NCI-H524 (cell line): Measurements from ENCODE around the gene APH1B.
A peak's percentile ranks its signal among the peaks of the same experiment; 100 is the strongest.
"Not testable (repeated sequence)": the region's sequence is repeated elsewhere in the genome, so short reads cannot be mapped to it uniquely, and the experiment has no call there.

ENCODE experiments used
- DNase-seq, 2 experiments: peaks; one replicate each; lab custom pipeline; 2025; lab: John Stamatoyannopoulos, UW

Gene APH1B

DNA sequence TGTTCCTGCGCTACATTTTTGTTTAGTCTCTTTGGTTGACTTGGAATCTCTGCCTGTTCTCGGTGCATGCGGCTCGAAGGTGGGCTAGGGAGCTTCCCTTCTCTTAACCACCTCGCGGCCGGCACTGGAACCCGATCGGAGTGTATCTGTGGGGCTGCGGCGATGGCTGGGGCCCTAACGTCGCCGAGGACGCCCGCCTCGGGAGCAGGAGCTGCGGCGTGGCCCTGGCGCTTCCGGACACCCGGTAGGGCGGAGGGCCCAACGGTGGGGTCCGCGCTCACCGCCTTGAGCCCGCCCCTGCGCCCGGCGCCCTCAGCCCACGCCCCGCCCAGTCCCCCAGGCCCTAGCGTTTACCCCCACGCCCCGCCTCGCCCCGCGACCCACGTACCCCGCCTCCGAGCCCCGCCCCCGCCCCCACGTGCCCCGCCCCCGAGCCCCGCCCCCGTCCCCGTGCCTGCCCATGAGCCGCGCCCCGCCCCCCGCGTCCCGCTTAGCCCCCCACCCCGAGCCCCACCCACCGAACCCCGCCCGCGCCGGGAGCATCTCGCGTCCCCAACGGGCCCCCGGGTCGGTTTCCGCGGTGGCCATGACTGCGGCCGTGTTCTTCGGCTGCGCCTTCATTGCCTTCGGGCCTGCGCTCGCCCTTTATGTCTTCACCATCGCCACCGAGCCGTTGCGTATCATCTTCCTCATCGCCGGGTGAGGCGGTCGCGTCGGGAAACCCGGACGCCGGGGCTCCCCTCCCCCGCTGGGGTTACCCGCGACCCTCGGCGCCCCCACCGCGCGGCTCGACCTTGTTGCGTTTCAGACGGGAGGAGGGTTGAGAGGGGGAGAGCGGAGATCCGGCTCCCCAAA lies at the start of gene APH1B:
TSS of gene APH1B (plus strand) at position 568 of the 855 bp plus-strand sequence. CDS start at position 587, 19 bp downstream.
- peak; percentile 77 to 80 for DNase-seq

DNA sequence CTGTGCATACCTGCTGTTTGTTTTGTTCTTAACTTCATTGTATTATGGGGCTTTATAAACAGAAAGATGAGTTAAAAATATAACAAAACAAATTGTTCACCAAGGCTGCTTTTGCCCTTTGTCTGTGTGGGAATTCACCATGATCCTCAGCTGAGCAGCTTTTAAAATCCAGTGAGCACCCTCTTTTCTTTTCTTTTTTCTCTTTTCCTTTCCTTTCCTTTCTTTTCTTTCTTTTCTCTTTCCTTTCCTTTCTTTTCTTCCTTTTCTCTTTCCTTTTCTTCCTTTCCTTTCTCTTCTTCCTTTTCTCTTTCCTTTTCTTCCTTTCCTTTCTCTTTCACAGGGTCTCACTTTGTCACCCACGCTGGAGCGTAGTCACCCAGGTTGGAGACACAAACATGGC lies 49.7 kb upstream of the APH1B start:
- DNase-seq: no peak

DNA sequence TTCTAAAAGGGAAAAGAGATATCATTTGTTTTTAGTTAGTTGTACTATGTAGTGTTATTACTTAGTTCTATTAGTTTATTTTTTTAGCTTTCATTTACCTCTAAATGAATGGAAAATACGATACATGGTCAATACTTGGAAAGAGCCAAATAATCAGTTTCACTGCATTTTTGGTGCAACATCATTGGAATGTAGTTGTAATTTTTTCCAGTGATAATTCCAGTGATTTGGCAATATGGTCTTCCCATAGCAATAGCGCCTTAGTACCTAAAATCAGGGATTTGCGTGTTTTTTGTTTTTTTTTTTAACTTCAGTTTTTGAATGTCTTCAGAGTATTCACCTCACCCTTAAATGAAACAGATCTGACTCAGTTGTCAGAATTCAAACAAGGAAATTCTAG lies 46.2 kb upstream of the APH1B start:
- no peak for DNase-seq

DNA sequence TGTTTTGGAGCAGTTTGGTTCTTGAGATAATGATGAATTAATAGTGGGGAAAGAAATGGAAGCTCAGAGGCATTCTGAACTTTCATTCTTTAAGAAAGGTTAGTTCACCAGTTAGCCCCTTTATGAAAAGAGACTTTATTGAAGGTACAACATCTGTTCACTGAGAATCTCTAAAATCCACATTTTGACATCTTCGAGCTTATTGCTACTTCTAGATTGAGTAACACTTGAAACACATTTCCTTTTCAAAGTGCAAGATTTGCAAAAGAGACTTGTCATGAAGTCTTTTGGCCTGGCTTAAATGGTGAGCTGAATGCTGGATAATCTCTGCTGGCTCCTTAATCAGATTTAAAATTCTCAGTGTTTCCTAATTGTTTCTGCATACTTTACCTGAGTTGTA lies 45.7 kb upstream of the APH1B start:
- peak in 1 of 2 experiments; percentile 21 for DNase-seq

DNA sequence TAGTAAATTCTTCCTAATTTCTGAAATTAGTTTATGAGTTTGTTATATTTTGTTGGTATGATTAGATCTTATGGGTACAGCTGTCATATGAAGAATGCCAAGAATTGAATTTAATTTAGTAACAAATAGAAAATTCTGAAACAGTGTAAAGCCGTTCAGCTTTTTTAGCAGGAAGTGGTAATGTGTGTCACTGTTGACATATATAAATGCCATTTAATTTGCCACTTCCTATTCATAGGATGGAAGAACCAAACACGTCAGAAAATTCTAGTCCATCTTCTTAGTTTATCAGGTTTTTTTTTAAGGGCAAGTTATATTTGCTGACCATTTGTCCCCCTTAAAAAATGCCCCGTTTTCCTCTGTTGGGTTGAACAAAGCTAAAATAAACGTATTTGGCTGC lies 45.0 kb upstream of the APH1B start:
- DNase-seq: no peak

DNA sequence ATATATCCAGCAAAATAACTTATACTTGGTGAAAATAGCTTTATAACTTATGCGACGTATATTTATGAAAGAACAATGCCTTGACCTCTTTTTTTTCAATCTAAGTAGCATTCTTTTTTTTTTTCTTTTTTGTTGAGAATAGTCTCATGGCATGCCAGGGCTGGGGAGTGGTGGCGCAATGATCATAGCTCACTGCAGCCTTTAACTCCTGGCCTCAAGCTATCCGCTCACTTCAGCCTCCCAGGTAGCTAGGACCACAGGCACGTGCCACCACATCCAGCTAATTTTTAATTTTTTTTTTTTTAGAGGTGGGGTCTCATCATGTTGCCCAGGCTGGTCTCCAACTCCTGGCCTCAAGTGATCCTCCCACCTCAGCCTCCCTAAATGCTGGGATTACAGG lies 44.5 kb upstream of the APH1B start:
- DNase-seq: no peak

GRCh38 chr15:63233667-63234423 lies 43.6 kb upstream of the APH1B start:
- no peak for DNase-seq

- no peak for DNase-seq
Observed at GRCh38 chr15:63234451-63234870, 42.9 kb upstream of the APH1B start.

DNA sequence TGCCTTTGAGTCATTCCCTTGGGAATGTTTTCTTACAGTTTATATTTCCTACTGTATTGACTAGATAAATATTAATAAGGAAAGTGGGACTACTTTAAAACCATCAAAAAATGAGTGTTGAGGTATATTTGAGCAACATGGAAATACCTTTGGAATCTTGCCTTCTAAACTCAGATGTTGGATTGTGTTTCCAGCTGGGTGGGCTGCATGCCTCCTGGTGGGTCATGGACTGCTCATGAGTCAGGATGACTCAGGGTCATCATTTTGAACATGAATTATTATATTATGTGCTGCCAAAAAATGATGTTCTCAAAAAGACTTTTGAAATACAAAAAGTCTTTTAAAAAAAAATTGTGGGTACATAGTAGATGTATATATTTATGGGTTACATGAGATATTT lies 41.1 kb upstream of the APH1B start:
- no peak for DNase-seq

DNA sequence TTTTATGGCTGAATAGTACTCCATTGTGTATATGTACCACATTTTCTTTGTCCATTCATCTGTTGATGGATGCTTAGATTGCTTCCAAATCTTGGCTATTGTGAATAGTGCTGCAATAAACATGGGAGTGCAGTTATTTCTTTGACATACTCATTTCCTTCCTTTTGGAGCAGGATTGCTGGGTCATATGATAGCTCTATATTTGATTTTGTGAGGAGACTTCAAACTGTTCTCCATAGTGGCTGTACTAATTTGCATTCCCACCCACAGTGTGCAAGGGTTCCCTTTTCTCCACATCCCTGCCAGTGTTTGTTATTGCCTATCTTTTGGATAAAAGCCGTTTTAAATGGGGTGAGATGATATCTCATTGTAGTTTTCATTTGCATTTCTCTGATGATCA lies 40.3 kb upstream of the APH1B start:
- not testable (repeated sequence) for DNase-seq

- no peak for DNase-seq
Observed at GRCh38 chr15:63238171-63238570, 39.2 kb upstream of the APH1B start.

DNA sequence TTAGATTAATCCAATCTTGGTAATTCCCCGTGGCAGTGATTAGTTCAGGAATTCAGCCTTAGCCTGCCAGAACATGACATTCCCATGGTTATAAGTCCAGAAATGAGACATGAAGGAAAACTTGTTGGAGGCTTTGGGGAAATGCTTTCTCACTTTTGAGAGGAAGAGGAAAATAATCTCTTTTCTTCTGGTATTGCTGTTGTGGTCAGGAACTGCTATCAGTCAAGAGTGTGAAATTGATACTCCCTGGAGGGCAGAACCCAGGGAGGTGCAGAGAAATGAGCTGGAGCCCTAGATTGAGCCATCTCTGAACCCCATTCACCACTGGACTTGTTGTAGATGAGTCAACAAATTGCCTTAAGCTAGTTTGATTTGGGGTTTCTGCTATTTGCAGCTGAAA lies 38.6 kb upstream of the APH1B start:
- DNase-seq: no peak

DNA sequence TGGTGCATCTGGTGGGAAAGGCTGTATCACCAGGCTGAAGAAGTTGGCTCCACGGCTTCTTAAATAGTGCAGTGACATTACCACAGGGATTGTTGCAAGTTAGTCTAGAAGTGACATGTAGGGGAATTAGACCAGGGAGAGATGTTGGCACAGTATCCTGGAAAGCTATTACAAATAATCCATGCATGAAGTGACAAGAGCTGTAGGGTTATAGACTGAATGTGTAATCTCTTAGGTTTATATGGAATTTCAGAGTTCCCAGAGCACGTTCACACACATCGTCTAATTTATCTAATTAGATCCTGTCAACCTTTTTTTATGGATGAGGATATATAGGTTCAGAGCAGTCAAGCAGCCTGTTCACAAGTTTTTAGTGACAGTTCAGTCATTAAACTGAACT lies 37.3 kb upstream of the APH1B start:
- no peak for DNase-seq

DNA sequence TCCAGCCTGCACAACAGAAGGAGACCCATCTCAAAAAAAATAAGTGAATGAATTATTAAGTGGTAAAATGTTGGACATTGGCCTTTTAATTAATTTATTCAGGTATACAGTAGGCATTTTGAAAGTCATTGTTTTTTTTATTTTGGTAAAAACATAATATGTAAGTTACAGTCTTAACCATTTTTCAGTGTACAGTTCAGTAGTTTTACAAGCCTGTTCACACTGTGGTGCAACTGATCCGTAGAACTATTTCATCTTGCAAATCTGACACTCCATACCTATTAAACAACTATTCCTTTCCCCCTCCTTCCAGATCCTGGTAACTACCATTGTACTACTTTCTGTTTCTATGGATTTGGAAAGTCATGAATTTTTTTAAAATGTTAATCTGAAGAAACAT lies 36.1 kb upstream of the APH1B start:
- no peak for DNase-seq

GRCh38 chr15:63243101-63243500 lies 34.3 kb upstream of the APH1B start:
- DNase-seq: no peak

GRCh38 chr15:63243776-63244175 lies 33.6 kb upstream of the APH1B start:
- no peak for DNase-seq

DNA sequence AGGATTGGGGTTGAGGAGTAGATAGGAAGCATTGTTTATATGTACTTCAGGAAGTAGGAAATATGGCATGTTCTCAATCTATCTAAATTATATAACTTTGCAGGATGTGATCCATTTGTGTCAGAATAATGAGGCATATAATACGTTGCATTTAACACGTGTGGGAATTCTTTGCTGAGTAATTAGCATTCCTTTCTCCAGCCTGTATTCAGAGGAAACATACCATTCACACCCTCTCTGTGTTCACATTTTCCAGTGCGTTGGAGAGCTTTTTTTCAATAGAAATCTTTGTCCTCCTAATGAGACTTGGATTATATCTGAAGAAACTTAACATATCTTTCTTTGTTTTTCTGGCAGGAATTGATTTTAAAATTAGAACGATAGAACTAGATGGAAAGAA lies 33.0 kb upstream of the APH1B start:
- no peak for DNase-seq

GRCh38 chr15:63244976-63245645 lies 32.3 kb upstream of the APH1B start:
- no peak for DNase-seq

DNA sequence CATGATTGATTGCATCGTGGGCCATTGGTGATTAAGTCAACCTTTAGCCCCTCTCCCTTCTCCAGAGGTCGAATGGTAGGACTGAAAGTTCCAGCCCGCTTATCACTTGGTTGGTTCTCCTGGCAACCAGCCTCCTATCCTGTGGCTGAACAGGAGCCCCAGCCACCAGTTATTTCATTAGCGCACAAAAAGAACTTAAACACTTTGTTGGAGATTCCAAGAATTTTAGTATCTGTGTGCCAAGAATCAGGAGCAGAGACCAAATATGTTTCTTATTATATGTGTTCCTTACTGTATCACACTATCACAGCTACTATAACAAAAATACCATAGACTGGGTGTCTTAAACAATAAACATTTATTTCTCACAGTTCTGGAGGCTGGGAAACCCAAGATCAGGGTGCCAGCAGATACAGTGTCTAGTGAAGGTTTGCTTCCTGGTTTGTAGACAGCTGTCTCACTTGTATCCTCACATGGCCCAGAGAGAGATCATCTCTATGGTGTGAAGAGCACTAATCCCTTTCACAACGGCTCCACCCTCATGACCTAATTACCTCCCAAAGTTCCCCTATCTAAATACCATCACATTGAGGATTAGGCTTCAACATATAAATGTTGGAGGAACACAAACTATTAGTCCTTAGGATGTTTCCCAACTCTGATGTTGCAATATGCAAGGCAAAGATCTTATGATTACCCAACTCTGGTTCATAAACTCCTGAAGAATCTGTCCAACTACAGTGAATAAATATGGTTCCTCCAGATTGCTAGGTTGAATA lies 30.5 kb upstream of the APH1B start:
- no peak for DNase-seq

DNA sequence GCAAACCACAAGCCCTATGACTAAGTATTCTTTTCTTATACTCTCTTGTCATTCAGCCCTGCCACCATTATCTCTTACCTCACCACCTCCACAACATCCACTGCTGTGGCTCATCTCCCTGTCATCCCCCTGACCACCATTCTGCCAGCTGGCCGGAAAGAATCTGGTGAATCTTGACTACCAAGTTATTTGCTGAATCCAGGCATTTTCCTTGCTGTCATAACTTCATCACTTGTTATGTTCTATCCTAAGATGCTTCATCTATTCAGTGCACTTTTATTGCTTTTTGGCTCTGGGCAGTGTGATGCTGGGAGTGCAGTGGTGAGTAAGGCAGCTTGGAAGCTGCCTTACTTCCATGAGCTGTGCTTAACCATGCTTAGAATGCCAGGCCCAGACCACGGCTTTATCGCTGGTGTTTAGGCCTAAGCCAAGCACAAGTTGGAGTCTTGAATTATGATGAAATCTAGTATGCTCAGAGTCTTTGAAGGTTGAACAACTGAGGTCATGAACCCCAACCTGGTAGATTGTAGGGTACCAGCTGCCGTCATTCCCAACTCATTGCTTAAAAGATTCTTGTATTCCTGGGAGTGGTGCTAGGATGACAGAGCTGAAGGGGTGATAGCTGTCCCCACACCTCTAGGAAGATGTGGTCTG lies 27.0 kb upstream of the APH1B start:
- DNase-seq: no peak

- DNase-seq: no peak
Observed at GRCh38 chr15:63251701-63252100, 25.7 kb upstream of the APH1B start.
